Fibroblast of skin of scalp (primary cell): Measurements from ENCODE around the gene GGT5.

Experiments used
- DNase-seq: peaks from one replicate; pipeline ENCODE4 v3.0.0-alpha.2; 2013

GGT5 gene

DNA sequence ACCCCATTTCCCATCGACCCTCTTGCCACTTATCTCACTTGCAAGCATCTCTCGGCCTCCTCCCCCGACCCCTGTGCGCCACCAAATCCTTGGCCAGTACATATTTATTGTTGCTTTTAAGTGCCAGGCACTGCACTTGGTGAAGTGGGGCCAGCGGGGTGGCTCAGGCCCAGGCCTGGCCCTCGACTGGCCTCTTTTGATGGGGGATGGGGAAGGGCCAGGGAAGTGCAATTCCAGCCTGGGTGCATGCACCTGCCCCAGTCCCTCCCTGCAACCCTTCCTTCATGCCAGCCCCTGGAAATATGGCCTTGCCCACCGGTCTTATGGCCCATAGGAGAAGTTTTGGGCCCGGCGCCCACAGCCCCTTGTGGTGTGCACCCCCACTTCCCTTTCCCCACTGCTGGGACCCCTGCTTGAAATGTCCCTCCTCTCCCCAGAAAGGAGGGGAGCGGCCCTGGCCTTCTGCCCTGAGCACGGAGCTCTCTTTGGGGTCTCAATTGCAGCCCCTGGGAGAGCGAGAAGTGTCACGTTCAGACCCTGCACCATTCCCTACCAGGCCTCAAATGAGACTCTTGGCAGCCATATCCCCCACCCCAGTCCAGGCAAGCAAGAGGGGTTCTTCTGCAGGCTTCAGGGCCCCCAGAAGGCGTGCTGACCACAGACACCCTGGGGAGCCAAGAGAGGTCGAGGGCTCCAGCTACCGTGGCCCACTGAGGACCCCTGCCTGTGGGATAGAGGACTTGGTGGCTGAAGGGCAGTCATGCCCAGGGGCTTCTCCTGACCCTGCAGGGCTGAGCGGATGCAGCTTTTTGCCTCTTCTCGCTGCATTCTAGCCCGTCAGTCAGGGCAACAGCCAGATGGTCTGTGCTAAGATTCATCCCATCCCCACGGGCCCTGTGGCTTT is 62.6 kb downstream of the GGT5 start:
- DNase-seq, result no peak

DNA sequence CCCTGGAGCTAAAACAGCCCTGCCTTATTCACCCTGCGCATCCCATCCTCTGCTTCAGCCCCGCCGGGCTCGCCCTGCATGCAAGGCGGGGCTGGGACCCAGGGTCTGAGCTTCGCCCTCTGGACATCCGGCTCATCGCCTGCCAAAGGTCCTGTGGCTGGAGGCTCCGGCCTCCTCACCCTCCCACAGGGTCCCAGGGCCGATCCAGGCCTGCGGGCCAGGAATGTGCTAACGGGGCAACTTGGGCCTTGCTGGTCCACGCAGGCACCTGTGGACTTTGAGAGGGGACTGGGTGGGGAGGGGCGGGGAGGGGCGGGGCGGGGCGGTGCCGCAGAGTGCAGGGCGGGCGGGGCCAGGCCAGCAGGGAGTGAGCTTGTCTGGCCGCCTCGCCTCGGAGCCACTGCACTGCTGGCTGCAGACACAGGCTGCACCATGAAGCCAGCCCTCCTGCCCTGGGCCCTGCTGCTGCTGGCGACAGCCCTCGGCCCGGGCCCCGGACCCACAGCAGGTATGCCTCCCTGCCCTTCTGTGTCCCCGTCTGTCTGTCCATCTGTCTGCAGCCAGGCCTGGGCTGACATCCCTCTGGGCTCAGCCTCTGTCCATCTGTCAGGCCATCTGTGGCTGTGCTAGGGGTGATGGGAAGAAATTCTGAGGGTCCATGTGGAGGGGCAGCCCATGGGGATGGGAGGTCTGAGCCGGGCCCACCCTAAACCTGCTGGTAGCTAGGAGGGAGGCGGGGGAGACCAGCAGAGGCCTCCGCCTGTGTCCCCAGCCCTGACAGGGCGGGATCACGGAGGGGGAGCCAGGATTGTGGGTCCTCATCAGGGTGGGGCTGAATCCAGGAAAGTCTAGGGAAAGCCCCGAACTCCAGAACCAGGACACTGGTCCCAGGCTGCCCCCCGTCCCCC is 63.5 kb downstream of the GGT5 start, which contains the start of gene SUSD2:
Gene SUSD2, plus strand, starts transcription at position 400 of the 908 bp plus-strand sequence. Its CDS starts 33 bp downstream, at position 433.
- no peak for DNase-seq

DNA sequence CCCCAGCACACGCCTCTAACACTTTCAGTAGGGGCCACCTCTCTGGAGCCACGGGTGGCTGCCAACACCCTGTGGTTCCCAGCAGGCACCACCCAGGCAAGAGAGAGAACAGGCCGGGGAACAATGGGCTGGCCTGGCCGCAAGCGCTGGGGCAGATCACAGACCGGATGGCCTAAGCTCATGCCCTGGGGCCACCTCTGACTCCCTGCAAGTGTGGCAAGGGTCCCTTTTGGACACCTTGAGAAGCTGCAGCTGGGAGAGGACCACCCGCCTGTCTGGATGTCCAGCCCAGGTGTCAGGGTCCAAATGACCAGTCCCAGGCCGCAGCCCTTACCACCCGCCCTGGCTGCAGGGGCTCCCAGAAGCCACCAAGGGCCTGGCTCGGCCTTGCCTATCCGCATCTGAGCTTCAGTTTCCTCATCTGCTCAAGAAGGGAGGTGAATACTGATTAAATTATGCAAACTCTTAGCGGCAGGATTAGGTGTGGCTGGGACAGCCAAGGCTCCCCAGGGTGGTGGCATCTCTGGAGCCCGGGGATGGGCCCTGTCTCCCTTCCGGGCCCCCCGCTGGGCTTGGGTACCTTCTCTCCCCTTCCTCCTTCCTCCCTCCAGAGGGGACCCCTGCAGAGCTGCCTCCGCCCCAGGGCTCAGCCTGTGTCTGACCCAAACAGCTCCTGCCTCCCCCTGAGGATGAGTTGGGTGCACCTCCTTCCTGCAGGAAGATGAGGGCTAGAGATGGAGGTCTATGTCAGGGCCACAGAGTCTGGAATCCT is 64.4 kb downstream of the GGT5 start:
- DNase-seq, result no peak

- DNase-seq, result no peak
Measured at GRCh38 chr22:24179478-24180210, 65.2 kb downstream of the GGT5 start.

GRCh38 chr22:24178502-24179440 is 66.1 kb downstream of the GGT5 start:
- peak; percentile 47 for DNase-seq

DNA sequence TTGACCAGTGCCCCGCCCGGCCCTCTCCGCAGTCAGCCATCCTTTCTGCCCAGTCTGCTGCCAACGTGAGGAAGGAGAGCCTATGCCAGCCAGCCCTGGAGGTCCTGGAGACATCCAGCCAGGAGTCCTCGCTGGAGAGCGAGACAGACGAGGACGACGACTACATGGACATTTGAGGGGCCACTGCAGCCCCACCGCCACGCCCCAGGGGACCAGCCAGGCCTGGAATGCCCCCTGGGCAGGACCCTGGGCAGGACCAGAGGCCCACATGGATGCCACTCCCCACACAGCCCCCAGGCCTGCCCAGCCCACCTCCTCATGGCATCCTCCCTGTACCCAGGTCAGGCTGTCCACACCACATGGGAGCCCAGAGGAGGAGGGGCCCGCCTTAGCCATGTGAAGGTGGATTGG is 66.9 kb downstream of the GGT5 start:
- no peak for DNase-seq

DNA sequence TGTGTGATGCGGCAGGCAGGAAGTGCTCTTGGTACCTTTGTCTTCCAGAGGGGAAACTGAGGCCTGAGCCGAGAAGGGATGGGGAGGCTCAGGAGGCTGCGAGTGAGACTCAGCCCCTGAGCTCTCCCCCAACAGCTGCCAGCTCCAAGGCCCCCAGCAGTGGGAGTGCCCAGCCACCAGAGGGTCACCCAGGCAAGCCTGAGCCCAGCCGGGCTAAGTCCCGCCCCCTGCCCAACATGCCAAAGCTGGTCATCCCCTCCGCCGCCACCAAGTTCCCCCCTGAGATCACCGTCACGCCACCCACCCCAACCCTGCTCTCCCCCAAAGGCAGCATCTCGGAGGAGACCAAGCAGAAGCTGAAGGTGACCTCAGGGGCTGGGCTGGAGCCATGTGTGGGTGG is 67.4 kb downstream of the GGT5 start:
- no peak for DNase-seq

GRCh38 chr22:24177045-24177444 is 67.8 kb downstream of the GGT5 start:
- DNase-seq, result no peak

GRCh38 chr22:24176630-24177029 is 68.3 kb downstream of the GGT5 start:
- peak; percentile 36 for DNase-seq

GRCh38 chr22:24176040-24176439 is 68.8 kb downstream of the GGT5 start:
- DNase-seq, result no peak

GRCh38 chr22:24175160-24175808 is 69.6 kb downstream of the GGT5 start:
- peak; percentile 76 for DNase-seq

GRCh38 chr22:24171822-24172221 is 73.1 kb downstream of the GGT5 start:
- DNase-seq, result no peak

DNA sequence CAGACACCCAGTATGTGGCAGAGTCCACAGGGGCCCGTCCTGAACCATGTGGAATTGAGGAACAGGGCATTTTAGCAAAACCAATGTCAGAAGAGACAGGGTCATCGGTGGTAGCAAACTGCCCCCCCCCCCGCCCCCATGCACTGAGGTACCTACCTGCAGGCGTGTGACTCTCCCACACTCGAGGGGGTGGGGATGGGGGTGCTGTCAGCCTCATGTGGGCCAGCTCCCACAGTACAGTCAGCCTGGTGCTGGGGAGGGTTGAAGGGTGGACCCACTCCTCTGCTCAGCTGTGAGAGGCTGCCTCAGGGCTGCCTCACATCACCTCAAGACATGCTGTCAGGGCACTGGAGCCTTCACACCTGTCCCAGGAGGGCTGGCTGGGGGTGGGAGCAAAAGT is 74.2 kb downstream of the GGT5 start:
- DNase-seq, result no peak

- DNase-seq, result no peak
Measured at GRCh38 chr22:24170188-24170587, 74.7 kb downstream of the GGT5 start.
